Fibroblast of the aortic adventitia (primary cell): ENCODE data around the gene PEX10. TPM values are rescaled to one million over a fixed set of nuclear protein-coding genes. Genes with fewer than 3 reads are reported as not detected.
A peak's percentile ranks its signal among the peaks of the same experiment; 100 is the strongest.

Experiments used
- DNase-seq: peaks from one replicate; pipeline ENCODE4 v3.0.0-alpha.2; 2010; ENCODE audit warnings: low read depth
- H3K4me3 ChIP-seq: 2 replicates; pipeline ENCODE4 v1.5.1; 2011; ENCODE audit warnings: low read depth, mild to moderate bottlenecking, control low read depth, low read length, moderate library complexity
- CTCF ChIP-seq: IDR thresholded peaks from 2 replicates; pipeline ENCODE4 v1.5.1; 2011; ENCODE audit warnings: mild to moderate bottlenecking, low read length, control low read depth, inconsistent platforms; ENCODE audit not compliant: insufficient read depth
- total RNA-seq: library from RNA; depleted of rRNA; stranded (reverse); fragments of >200 nt; gene quantifications from 2 replicates; pipeline ENCODE4 v1.2.3, GENCODE V29; 2012; ENCODE audit warnings: low replicate concordance

PEX10 gene
- total RNA-seq, 1 donor, result 24.9 TPM

GRCh38 chr1:2392686-2393085 is 19.7 kb downstream of the PEX10 start:
- H3K4me3 ChIP-seq, result peak overlapping the region; percentile 84
- DNase-seq, result no peak
- TF ChIP-seq CTCF, result no peak

GRCh38 chr1:2391931-2392509 is 20.3 kb downstream of the PEX10 start:
- DNase-seq, result no peak
- TF ChIP-seq CTCF, result no peak
- peak overlapping the region; percentile 84 for H3K4me3 ChIP-seq

GRCh38 chr1:2391041-2391930 is 21.1 kb downstream of the PEX10 start, which contains the start of the genes MORN1 and RER1:
Gene MORN1, minus strand, starts transcription at chr1:2391554. Its CDS starts 21 bp downstream, at chr1:2391533.
Gene RER1, plus strand, starts transcription at chr1:2391841. Its CDS starts 3,950 bp downstream, at chr1:2395791.
- DNase-seq, result peak; percentile 98
- peak within 1 kb of the TSS; percentile 93 for H3K4me3 ChIP-seq
- TF ChIP-seq CTCF, result no peak

GRCh38 chr1:2389644-2390043 is 22.7 kb downstream of the PEX10 start:
- TF ChIP-seq CTCF, result no peak
- no peak overlapping the region for H3K4me3 ChIP-seq
- no peak for DNase-seq

- no peak overlapping the region for H3K4me3 ChIP-seq
- TF ChIP-seq CTCF, result no peak
- no peak for DNase-seq
Observed at GRCh38 chr1:2388004-2388913, 24.1 kb downstream of the PEX10 start.
